Activated CD8-positive, alpha-beta memory T cell treated with anti-CD3 and anti-CD28 coated beads, Interleukin-2, amount 50 U/mL, for 1 hour (primary cell): ENCODE measurements around the gene CIDEC.
A peak's percentile ranks its signal among the peaks of the same experiment; 100 is the strongest.

Source experiments
- DNase-seq: peaks from one replicate; pipeline ENCODE4 v3.0.0-alpha.2; 2020; ENCODE audit errors: extremely low read depth

CIDEC gene

DNA sequence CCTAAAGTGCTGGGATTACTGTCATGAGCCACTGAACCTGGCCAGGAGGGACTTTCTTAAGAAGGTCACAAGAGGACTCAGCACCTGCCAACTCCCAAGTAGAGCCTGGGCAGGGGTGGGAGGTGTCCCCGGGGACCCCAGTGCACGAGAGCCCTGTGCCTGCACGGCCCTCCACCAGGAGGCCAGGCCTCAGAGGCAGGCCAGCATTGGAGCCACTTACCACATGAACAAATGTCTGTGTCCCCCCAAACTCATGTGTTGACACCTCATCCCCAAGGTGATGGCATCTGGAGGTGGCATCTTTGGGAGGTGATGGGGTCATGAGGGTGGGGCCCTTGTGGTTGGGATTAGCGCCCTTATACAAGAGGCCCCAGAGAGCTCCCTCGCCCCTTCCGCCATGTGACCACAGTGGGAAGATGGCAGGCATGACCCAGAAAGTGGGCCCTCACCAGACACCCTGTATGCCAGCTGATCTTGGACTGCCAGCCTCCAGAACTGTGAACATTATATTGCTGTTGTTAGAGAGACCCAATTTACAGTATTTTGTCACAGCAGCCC, 33.0 kb downstream of the CIDEC start:
- no peak for DNase-seq

DNA sequence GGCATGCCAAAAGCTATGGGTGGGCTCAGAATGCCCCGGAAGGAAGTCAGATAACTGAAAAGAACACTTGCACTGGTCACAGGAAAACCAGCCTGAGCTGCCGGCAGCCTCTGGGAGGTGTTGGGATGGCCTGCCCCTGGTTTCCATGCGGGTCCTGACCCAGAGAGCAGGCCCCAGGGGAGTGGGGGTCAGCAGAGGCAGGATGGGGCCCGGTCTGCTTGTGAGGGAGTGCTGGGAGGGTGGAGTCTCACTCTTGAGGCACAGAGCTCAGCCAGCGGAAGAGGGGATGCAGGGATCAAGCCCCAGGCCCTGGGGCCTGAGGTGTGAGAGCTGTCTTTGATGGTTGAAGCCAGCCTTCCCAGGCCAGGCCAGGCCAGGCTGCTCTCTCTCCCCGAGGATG, 33.8 kb downstream of the CIDEC start:
- DNase-seq: no peak

- DNase-seq: peak; percentile 90
These were observed 36.2 kb downstream of the CIDEC start, which contains the start of gene RPUSD3 for GRCh38 chr3:9843715-9844438. Gene RPUSD3, minus strand, starts transcription at chr3:9844008. Its CDS starts 18 bp downstream, at chr3:9843990.

GRCh38 chr3:9841015-9841414, 39.0 kb downstream of the CIDEC start:
- no peak for DNase-seq

DNA sequence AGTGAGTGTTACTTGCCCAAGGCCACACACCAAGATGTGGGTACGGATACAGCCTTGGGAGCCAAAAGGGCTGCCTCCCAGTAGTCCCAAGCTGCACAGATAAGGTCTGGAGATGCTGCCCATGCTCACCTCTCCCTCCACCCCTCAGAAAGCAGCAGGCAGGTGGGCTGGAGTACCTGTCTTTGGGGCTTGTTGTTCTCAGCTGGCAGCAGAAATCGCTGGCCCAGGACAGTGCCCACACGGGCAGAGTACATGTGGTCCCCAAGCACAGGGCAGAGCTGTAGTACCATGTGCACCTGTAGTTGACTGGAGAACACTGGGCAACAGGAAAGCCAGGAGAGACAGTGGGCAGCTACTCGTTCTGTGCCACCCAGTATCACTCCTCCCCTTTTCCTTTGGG, 41.2 kb downstream of the CIDEC start:
- DNase-seq: no peak

GRCh38 chr3:9837701-9838582, 42.1 kb downstream of the CIDEC start:
- no peak for DNase-seq

- DNase-seq: no peak
These were observed 45.3 kb downstream of the CIDEC start for GRCh38 chr3:9834520-9835380.

DNA sequence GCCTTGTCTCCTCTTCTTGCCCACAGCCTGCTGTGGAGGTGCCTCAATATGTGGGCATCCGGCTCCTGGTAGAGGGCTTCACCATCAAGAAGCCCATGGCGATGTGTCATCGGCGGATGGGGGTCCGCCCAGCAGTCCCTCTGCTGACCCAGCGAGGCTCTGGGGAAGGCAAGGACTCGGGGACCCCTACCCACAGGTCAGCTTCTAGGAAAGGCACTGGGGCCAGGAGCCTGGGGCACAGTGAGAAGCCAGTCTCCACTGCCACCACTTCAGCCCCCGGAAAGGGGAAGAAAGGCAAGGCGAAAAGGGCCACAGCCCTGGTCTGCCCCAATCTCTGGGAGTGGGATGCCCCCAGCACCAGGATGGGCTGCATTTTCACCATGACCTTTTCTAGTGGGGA, 47.0 kb downstream of the CIDEC start:
- DNase-seq: no peak

GRCh38 chr3:9831253-9831652, 48.8 kb downstream of the CIDEC start:
- no peak for DNase-seq

DNA sequence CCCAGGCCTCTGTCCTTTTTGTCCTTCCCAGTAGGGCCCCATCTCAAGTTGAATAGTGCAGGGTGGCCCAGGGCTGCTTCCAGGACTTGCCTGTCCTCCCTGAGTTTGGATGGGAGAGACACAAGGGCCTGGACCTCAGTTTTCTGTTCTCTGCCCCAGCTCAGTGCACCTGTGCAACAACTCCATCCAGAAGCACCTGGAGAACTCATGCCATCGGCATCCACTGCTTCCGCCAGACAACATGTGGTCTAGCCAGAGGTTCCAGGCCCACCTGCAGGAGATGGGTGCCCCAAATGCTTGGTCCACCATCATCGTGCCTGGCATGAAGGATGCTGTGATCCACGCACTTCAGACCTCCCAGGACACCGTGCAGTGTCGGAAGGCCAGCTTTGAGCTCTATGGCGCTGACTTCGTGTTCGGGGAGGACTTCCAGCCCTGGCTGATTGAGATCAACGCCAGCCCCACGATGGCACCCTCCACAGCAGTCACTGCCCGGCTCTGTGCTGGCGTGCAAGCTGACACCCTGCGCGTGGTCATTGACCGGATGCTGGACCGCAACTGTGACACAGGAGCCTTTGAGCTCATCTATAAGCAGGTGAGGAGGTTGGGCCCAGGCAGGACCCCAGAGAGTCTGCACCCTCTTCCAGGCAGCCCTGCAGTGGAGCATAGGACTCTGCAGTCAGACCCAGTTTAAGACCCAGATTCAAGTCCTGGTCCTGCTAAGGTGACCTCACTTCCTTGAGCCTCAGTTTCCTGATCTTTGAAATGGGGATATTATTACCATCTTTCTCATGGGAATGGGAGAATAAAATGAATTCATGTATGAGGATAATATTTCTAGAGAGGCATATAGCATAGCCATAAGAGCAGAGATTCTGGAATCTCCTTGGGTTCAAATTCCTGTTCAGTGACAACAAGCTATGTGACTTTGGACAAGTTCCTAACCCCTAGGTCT, 51.0 kb downstream of the CIDEC start:
- DNase-seq: no peak

DNA sequence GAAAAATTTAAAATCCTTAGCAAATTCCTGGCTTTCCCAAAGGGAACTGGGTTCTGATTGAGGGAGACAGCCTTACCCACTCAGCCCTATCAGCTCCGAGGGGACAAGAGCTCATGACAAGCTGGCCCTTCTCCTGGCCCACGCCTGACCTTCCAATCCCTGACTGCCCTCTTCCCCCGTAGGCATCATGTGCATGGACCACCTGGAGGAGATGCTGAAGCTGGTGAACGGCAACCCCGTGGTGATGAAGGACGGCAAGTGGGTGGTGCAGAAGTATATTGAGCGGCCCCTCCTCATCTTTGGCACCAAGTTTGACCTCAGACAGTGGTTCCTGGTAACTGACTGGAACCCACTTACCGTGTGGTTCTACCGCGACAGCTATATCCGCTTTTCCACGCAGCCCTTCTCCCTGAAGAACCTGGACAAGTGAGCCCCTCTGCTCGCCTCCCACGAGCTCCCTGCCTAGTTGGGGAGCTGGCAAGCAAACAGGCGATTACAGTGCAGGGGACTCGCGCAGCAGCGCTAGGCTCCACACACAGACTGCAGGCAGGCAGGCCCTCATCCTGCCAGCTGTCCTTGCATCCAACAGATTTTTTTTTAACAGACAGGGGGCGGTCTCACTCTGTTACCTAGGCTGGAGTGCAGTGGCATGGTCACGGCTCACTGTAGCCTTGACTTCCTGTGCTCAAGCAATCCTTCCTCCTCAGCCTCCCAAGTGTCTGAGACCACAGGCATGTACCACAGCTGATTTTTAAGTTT, 53.1 kb downstream of the CIDEC start:
- DNase-seq: no peak

DNA sequence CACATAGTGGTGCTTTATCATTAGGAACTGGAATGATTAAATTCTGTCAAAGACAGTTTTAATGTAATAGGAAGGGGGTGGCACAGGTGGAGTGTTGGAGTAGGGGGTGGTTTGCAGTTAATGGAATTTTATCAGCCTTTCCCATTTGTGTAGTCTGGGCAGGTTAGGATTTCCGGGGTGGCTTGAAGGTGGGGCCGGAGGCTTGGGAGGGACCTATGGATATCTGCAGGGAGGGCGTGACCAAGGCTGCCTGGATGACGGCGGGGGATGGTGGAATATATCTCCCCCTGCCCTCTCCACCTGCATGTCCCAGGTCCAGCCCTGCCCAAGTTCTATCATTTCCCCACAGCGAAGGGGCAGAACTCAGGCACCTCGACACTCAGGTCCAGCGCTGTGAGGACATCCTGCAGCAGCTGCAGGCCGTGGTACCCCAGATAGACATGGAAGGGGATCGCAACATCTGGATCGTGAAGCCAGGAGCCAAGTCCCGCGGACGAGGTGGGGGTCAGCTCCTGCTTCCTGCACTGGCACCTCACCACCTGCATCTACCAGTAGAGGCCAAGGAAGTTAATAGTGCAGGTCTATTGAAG, 54.5 kb downstream of the CIDEC start:
- DNase-seq: no peak

DNA sequence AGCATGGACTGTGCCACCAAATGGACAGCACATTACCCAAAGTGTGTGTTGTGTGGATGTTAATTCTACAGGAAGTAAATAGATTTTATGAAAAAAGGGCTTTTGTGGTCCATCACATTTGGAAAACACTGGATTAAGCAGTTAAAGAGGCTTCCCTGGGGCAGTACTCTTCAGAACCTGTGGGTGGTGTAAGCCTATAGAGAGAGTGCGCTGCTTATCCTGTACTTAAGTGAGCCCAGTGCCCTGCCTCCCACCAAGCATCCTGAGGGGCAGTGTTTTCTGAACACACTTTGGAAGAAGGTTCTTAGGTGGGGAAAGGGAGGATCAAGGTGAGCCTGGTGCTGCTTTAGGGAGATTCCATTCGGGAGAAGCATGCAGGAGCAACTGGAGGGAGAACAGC, 59.1 kb downstream of the CIDEC start:
- no peak for DNase-seq

DNA sequence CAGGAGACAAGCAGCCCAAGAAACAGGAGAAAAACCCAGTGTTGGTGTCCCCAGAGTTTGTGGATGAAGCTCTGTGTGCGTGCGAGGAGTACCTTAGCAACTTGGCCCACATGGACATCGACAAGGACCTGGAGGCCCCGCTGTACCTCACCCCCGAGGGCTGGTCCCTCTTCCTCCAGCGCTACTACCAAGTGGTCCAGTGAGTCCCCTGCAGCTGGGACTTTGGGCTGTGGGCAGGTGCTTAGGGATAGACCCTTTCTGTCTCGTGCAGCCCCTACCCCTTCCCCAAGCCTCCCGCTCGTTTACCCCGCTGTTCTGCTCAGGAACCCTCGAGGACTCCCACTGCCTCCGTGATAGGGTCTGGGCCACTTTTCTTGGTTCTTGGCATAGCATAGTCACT, 59.5 kb downstream of the CIDEC start:
- no peak for DNase-seq

- no peak for DNase-seq
These were observed 61.3 kb downstream of the CIDEC start for GRCh38 chr3:9818666-9819335.

DNA sequence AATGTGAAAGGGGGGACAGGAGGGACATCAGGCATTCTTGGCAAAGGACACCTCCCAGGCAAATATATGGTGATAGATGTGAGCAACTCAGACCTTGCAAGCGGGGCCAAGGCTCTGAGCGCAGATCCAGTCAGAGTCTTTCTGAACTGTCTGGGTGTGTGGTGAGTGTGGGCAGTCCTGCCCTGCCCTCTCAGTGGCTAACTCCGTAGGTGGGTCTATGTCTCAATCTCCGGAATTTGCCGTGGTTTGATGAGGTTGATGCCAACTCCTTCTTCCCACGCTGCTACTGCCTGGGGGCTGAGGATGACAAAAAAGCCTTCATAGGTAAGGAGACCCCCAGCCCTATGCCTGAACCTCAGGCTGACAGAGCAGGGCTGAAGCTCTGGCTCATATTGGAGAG, 62.6 kb downstream of the CIDEC start:
- DNase-seq: no peak
